ENCODE data around the gene NR6A1. TPM values are rescaled to one million over a fixed set of nuclear protein-coding genes. Genes with fewer than 3 reads are reported as not detected.

NR6A1 gene
- total and polyA plus RNA-seq, 2 of the 13 experiments (the other 11 are each of a cell fraction or from before 2014, with no cell fraction given), result 28.1 to 31.5 TPM

GRCh38 chr9:124506931-124507879 is 263.9 kb downstream of the NR6A1 start, which contains the start of gene NR5A1 (continued):
- peak; percentile 83; the same call in 1 of the 2 replicates for TF ChIP-seq GLI4 (CRISPR knock-in tag; IDR thresholded peaks at IDR 0.05; ENCODE audit: borderline replicate concordance)
- 0 out of 2 replicates have a peak, but pooled peaks have one; percentile 1 for TF ChIP-seq AKAP8 (CRISPR knock-in tag; IDR thresholded peaks at IDR 0.05)
- TF ChIP-seq PLRG1 (conservative IDR thresholded peaks at IDR 0.05), result no peak
- no peak; the same call in 1 of the 2 replicates for TF ChIP-seq ZBTB33 (CRISPR knock-in tag; IDR thresholded peaks at IDR 0.05)
- peak; percentile 56; the same call in 1 of the 2 replicates for TF ChIP-seq ZNF510 (CRISPR knock-in tag; IDR thresholded peaks at IDR 0.05; ENCODE audit: low read depth)
- TF ChIP-seq MIXL1 (CRISPR knock-in tag; IDR thresholded peaks at IDR 0.05), result 0 out of 2 replicates have a peak, but pooled peaks have one; percentile 48
- no peak for TF ChIP-seq ZNF552 (CRISPR knock-in tag; IDR thresholded peaks at IDR 0.05; ENCODE audit: borderline replicate concordance)
- TF ChIP-seq ZBTB20 (CRISPR knock-in tag; IDR thresholded peaks at IDR 0.05; ENCODE audit: borderline replicate concordance, low read depth), result peak; percentile 82
- TF ChIP-seq ZNF703 (CRISPR knock-in tag; IDR thresholded peaks at IDR 0.05; ENCODE audit: borderline replicate concordance), result no peak
- TF ChIP-seq ZBTB40 (IDR thresholded peaks at IDR 0.05), result no peak
- 0 out of 2 replicates have a peak, but pooled peaks have one; percentile 43 for TF ChIP-seq ZBTB40 (CRISPR knock-in tag; IDR thresholded peaks at IDR 0.05)
- TF ChIP-seq HMGA1 (CRISPR knock-in tag; conservative IDR thresholded peaks at IDR 0.05), result no peak
- TF ChIP-seq NFYB (CRISPR knock-in tag; IDR thresholded peaks at IDR 0.05), result peak; percentile 66; the same call in 1 of the 2 replicates
- TF ChIP-seq PPARG (CRISPR knock-in tag; conservative IDR thresholded peaks at IDR 0.05), result 0 out of 2 replicates have a peak, but pooled peaks have one; percentile 7
- 0 out of 2 replicates have a peak, but pooled peaks have one; percentile 59 for TF ChIP-seq SP4 (CRISPR knock-in tag; IDR thresholded peaks at IDR 0.05)
- TF ChIP-seq ZSCAN9 (CRISPR knock-in tag; IDR thresholded peaks at IDR 0.05; ENCODE audit: borderline replicate concordance), result 0 out of 2 replicates have a peak, but pooled peaks have one; percentile 69
